Left renal cortex interstitium (tissue), 4 donors: ENCODE measurements around the gene CPAMD8. TPM values are rescaled to one million over a fixed set of nuclear protein-coding genes. Genes with fewer than 3 reads are reported as not detected.
"Not testable (repeated sequence)": the region's sequence is repeated elsewhere in the genome, so short reads cannot be mapped to it uniquely, and the experiment has no call there.

ENCODE experiments used
- DNase-seq, 4 donors: peaks; one replicate each; pipeline ENCODE4 v3.0.0-alpha.2; 2013; ENCODE audit warnings: low read depth in 4 of 4, low spot score in 2 of 4, missing footprints in 1 of 4
- polyA plus RNA-seq, 4 donors: library from polyadenylated mRNA; unstranded; fragments of 120-200 nt; gene quantifications; one replicate each; pipeline ENCODE4 v1.2.1, GENCODE V29; 2013; ENCODE audit not compliant: insufficient read length in 4 of 4

CPAMD8 gene
- polyA plus RNA-seq, 4 donors, result 32.8 to 61.5 (median 45.7) TPM

DNA sequence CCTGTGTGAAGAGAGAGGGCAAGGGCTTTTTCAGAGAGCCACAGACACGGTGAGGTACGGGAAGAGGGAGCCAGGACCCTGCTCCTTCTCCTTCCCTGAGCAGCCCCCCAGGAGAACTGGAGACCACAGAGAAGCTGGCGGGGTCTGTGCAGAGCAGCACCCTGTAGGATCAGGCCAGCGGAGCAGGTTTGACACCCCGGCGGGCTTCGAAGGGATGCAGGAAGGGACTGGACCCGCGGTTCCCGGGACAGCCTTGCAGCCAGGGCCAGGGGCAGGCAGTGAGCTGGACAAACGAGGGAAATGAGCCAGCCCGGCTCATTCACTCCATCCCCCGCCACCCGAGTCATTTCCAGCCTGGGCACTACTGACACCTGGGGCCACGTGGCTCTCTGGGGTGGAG is 22.2 kb downstream of the CPAMD8 start:
- no peak for DNase-seq

GRCh38 chr19:17002455-17002854 is 24.2 kb downstream of the CPAMD8 start:
- DNase-seq, result no peak

DNA sequence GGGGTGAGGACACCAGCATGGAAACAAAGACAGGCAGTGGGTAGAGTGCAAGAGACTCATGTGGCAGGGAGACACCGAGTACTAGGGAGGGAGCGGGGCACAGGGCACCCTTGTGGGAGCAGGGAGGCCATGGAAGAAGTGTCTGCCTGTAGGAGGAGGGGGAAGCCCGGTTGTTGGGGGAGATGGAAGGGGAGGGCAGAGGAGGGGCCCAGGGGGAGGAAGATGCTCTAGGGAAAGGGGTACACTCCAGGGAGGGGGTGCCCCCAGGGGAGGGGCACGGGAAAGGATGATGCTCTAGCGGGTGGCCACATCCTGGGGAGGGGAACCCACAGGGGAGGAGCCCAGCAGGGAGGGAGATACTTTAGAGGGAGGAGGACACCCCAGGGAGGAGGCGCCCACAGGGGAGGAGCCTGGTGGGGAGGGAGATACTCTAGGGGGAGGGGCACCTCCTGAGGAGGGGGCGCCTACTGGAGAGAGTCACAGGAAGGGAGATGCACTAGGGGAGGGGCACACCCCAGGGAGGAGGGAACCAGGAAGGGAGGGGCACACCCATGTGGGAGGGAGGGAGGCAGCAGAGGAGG is 24.9 kb downstream of the CPAMD8 start:
- DNase-seq, result no peak

DNA sequence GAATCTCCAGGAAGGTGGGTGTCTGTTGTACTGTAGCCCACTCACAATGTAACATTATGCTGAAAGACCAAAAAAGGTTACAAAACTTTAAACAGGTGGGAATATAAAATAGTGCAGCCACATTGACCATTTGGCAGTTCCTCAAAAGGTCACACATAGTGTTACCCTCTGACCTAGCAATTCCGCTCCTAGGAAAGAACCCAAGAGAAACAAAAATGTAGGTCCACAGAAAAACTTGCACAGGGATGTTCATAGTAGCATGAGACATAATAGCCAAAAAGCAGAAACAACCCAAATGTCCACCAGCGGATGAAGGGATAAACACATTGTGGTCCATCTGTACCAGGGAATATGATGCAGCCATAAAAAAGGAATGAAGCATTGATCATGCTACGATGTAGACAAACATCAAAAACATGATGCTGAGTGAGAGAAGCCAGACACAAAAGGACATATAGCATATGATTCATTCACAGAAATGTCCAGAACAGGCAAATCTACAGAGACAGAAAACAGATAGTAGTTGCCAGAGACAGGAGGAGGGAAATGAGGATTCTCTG is 27.9 kb downstream of the CPAMD8 start:
- no peak for DNase-seq

- DNase-seq, result not testable (repeated sequence)
These were observed 29.6 kb downstream of the CPAMD8 start for GRCh38 chr19:16996838-16997490.

- no peak for DNase-seq
These were observed 37.9 kb downstream of the CPAMD8 start for GRCh38 chr19:16988661-16989060.

GRCh38 chr19:16985403-16985802 is 41.2 kb downstream of the CPAMD8 start:
- no peak for DNase-seq

GRCh38 chr19:16982586-16982985 is 44.0 kb downstream of the CPAMD8 start:
- DNase-seq, result not testable (repeated sequence)

GRCh38 chr19:16978839-16979802 is 47.5 kb downstream of the CPAMD8 start:
- DNase-seq, result no peak

GRCh38 chr19:16978156-16978555 is 48.5 kb downstream of the CPAMD8 start:
- DNase-seq, result no peak

- DNase-seq, result no peak
These were observed 49.3 kb downstream of the CPAMD8 start for GRCh38 chr19:16977306-16977705.

GRCh38 chr19:16976446-16976845 is 50.2 kb downstream of the CPAMD8 start:
- DNase-seq, result no peak

DNA sequence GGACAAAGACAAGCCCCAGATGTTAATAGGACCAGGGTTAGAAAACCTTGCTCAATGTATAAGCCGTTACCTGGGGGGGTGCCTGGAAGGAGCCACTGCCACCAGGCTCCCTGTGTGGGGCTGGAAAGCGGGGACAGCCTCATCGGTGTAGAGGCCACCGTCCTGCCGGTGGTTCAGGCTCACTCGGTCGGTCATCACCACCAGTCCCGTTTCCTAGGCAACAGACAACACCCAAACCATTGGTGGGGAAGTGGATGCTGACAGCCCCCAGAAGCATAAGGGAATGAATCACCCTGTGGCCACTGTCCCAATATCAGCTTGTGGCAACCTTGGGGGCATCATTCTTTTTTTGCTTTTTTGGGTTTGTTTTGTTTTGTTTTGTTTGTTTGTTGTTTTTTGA is 55.8 kb downstream of the CPAMD8 start:
- no peak for DNase-seq

DNA sequence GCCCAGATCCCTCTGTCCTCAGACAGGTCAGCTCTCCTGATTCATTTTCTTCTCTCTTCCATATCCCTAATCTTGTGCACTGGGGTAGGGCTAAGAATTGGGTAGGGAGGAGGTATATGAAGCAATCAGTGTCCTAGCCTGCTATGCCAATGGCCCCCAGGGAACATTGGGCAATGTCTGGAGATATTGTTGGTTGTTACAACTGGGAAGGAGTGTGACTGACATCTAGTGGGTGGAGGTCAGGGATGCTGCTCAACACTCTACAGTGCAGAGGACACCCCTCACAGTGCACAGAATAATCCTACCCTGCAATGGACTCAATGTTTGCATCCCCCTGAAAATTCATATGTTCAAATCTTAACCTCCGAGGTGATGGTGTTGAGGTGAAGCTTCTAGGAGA is 57.5 kb downstream of the CPAMD8 start:
- no peak for DNase-seq

- DNase-seq, result not testable (repeated sequence)
These were observed 65.4 kb downstream of the CPAMD8 start for GRCh38 chr19:16960996-16961822.

- DNase-seq, result not testable (repeated sequence)
These were observed 68.3 kb downstream of the CPAMD8 start for GRCh38 chr19:16958277-16958676.

DNA sequence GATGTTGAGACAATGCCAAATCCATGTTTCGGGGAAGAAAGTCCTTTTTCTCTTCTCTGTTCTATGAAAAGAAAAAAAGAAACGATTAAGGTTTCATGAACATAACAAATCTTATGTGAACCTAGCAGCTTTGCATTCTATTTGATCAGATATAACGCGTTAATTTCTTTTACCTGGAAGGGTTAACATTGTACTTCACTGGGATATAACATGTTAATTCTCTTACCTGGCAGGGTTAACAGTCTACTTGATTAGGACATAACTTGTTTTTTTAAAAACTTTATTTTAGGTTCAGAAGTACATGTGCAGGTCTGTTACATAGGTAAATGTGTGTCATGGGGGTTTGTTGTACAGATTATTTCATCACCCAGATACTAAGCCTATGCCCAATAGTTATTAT is 68.8 kb downstream of the CPAMD8 start:
- no peak for DNase-seq

GRCh38 chr19:16957151-16957701 is 69.4 kb downstream of the CPAMD8 start:
- DNase-seq, result no peak

GRCh38 chr19:16955161-16955560 is 71.4 kb downstream of the CPAMD8 start:
- no peak for DNase-seq

- DNase-seq, result no peak
These were observed 74.6 kb downstream of the CPAMD8 start for GRCh38 chr19:16952046-16952445.
